DMS79 (cell line): Measurements from ENCODE around the gene RNASE13.
"Not testable (repeated sequence)": the region's sequence is repeated elsewhere in the genome, so short reads cannot be mapped to it uniquely, and the experiment has no call there.

Source experiments
- DNase-seq: peaks from one replicate; lab custom pipeline; 2025; lab: John Stamatoyannopoulos, UW

Gene RNASE13

DNA sequence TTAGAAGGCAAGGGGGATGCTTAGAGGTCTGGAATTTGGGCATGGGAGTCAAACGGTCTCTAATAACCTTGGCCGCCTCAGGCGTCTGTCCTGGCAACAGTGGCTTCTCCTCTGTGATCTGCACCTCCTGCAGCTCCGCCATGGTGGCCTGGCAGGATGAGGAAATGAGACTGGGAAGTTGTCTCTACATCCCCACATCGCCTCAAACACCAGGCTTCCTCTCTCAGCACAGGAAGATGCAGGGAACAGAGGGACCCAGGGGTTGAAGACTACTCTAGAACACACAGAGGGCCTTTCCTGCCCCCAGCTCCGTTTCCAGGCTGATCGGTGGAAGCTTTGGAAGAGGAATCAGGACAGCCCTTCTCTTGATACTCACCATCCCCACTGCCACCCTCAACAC, 11.4 kb downstream of the RNASE13 start:
- DNase-seq, result no peak

DNA sequence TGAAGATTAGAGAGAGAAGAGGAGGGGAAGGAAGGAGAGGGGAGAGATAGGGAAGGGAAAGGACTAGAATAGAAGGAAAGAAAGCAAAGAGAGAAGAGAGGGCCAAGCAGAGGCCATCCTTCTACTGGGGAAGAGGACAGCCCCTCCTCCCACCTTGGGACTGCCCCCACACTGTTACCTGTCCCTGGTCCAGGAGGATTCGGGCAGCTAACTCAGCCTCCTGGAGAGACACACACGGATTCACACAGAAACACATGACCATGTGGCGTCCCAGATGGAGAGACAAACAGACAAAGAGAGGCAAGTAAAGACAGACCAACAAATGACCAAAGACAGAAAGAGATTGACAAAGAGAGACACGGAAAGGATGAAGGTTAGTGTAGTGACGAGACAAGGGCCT, 11.9 kb downstream of the RNASE13 start:
- DNase-seq, result no peak

GRCh38 chr14:21020977-21021545, 13.5 kb downstream of the RNASE13 start:
- no peak for DNase-seq

DNA sequence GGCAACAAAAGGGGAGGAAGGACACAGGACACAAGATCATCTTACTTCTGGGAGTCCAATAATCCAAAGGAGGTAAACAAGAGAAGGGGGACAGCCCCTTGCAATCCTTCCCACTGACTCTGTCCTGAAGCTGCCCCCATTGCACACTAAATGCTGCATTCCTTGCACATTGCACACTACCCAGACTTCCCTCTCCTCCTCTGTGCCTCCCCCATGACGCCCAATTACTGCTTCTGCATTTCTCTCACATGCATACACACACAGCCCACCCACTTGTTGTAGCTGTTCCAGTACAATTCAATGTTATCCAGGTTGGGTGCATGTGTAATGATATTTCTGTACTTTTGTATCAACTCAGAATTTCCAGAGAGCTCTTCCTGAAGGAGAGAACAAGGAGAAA, 15.2 kb downstream of the RNASE13 start:
- DNase-seq, result no peak

- no peak for DNase-seq
Measured at GRCh38 chr14:21018781-21019180, 15.8 kb downstream of the RNASE13 start.

- no peak for DNase-seq
Measured at GRCh38 chr14:21018286-21018685, 16.3 kb downstream of the RNASE13 start.

DNA sequence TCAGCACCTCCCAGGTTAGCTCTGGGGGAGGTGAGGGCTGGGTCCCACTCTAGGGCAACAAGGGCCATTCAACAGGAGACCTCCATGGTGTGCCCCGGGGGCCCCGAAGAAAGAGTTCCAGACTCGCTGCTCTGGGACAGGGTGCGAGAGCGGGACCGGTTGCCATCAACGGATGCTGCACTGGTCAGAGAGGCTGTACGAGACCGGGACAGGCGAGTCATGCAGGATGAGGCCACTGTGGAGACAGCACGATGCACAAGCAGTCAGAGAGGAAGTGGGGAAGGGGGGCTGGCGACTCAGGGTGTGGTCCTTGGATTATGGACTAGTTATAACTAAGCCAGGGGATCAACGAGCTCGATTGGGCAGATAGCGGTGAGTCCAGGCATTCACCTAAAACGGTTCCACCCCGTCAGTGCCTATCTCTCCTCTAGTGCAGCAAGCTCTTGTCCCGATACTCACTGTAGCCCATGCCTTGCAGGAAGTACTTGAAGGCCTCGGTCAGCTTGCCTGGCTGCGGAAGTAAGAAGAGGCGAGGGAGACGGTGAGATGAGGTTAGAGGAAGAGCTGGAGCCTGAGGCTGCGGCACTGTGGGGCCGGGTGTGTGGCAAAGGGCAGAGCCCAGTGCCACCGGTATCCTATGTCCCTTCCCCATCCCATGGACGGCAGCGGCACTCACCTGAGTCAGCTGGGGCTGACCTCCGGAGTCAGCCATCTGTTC, 16.9 kb downstream of the RNASE13 start:
- no peak for DNase-seq

- DNase-seq, result no peak
Measured at GRCh38 chr14:21016413-21017190, 18.0 kb downstream of the RNASE13 start.

DNA sequence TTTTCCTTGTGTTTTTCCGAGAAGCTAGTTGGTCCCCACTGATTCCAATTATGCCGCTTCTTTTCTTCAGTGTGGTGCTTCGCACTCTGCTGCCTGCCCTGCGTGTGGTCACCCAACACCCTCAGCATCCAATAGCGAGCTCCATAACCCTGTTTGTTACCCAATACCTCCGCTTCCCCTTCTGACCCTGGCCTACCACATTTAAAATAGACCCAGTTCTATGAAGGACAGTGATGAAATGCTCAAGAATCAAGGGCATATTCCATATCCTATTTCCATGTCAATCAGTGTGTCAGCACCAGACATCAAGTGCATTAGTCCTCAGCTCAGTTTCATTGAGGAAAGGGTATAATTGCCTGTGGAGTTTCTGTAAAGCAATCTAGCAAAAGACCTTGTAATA, 19.3 kb downstream of the RNASE13 start:
- DNase-seq, result no peak

DNA sequence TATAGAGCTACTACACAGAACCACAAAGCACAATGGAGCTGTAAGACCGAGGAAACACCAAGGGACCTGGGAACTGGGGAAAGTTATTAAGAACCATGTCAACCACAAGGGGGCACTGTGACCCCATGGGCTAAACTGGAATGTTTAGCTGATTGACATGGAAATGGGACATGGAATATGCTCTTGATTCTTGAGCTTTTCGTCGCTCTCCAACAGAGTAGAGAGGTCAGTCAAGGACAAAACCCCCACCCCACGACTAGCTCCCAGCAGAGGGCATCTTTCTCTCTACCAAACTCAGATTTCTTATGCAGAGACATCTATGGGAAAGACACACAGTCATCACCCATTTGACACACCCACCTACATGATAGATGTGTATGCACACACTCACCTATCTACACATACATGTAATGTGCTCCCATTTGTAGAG, 19.8 kb downstream of the RNASE13 start:
- DNase-seq, result peak; percentile 54

DNA sequence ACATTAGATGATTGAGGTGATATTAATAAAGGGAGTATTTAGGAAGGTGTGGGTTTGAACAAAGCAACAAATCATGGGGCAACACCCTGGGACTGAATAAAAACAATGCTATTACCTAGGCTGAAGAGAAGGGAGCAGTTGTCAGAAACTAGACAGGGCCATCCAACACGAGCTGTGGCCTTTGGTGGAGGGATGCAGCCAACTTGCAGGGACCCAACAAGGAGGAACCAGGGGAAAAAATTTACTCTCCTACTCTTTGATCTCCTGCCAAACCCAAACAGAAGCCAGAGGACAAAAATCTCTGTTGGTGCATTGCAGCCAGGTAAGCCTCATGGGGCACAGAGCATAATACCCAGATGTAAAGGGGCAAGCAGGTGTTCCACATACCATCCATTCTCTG, 23.5 kb downstream of the RNASE13 start:
- no peak for DNase-seq

DNA sequence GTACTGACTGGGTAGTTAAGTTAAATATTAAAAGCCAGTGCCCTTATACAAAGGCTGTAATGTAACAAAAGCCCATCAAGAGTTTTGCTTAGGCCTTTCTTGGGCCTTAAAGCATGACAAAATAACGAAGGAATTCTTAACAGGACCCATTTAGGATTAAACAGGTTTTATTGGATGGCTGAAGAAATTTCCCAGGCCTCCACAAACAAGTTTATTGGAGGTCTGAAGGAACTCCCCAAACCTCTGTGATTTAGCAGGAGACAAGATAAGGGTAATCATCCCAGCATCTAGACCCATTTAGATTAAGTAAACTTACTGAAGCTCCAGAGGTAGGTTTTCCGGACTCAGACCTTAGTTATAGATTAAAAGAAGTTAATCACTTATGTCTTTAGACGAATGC, 24.9 kb downstream of the RNASE13 start:
- DNase-seq, result not testable (repeated sequence)

DNA sequence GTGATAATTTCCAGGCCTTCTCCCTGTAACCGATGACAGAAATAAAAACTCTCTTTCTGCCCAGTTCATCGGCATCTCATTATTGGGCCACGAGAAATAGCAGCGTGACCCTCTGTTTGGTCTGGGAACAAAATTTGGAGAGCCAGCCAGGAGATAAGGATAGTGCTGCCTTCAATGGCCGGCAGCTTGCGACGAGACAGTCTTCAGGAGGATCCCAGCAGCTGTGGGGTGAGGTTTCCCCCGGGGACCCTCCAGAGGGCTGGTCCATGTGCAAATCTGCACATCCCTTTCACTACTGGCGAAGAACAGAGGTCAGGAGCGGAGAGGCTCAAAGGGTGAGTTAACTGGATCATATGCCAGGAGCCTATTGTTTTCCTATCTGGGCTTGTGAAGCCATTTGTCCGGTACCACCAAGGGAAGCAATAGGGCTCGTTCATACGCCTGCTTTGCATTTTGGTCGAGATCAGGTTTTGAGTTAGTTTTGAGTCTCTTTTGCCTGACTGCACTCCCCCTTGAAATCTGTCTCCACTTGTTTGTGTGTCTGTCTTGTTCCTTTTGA, 30.7 kb downstream of the RNASE13 start:
- no peak for DNase-seq

- DNase-seq, result no peak
Measured at GRCh38 chr14:21001218-21001617, 33.4 kb downstream of the RNASE13 start.

- DNase-seq, result no peak
Measured at GRCh38 chr14:20999591-20999990, 35.0 kb downstream of the RNASE13 start.

- DNase-seq, result no peak
Measured at GRCh38 chr14:20998674-20999366, 35.8 kb downstream of the RNASE13 start, which contains the start of gene SLC39A2. Gene SLC39A2 (plus strand): TSS chr14:20999293. CDS start chr14:20999447, 154 bp downstream.

- no peak for DNase-seq
Measured at GRCh38 chr14:20998139-20998538, 36.5 kb downstream of the RNASE13 start.

DNA sequence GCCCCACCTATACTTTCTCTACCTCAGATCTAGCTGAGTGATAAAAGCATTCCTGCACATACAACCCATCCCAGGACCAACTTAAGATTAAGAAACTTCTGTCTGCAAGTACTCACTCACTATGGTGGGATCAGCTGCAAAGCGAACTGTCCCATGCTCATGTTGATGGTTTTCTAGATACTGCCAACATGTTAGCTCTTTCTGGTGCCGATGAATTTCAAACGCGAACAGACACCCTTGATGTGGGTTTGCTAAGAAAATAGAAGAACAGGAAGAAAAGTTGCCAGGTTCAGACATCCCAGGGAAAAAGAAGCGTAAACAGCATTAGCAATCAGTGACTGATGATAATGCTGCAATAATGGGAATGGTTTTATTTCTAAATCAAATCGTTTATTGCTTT, 37.0 kb downstream of the RNASE13 start:
- DNase-seq, result no peak

DNA sequence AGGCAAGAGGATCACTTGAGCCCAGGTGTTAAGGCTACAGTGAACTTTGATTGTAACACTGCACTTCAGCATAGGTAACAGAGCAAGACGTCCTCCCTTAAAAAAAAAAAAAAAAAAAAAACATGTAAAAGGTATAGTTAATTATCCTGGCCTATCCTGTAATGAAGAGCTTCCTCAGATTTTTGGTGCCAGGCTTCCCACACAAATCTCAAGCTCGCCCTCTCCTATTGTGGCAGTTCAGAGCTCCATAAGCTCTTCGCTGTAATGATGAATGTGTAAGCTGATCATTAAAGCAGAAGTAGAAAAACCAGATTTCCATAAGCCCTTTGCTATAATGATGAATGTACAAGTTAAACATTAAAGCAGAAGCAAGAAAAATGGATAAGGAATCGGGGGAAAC, 37.5 kb downstream of the RNASE13 start:
- DNase-seq, result no peak

GRCh38 chr14:20996521-20996920, 38.1 kb downstream of the RNASE13 start:
- DNase-seq, result no peak

- DNase-seq, result peak; percentile 99
Measured at GRCh38 chr14:20989787-20990600, 44.6 kb downstream of the RNASE13 start, which contains the start of gene METTL17. Gene METTL17 (plus strand): TSS chr14:20989980. CDS start chr14:20990003, 23 bp downstream.
